Caco-2 (cell line): Measurements from ENCODE around the gene BRD4. TPM values are rescaled to one million over a fixed set of nuclear protein-coding genes. Genes with fewer than 3 reads are reported as not detected.
A peak's percentile ranks its signal among the peaks of the same experiment; 100 is the strongest.

Experiments
- BruUV-seq: library from RNA; stranded (reverse); fragments of 400-500 nt; replicated peaks from 2 replicates; lab custom pipeline; 2021; lab: Mats Ljungman, UMichigan
- CTCF ChIA-PET: fragments of 300-600 bp; sonication (Branson Sonifier 250); formaldehyde crosslinking; loops from one replicate; lab custom pipeline; 2022; ENCODE audit warnings: antibody characterized with exemption; lab: Charles Lee
- POLR2A ChIA-PET: fragments of 300-600 bp; sonication (Branson Sonifier 250); formaldehyde crosslinking; loops from one replicate; lab custom pipeline; 2022; ENCODE audit warnings: antibody characterized with exemption; lab: Charles Lee
- DNase-seq, 2 experiments: peaks; one replicate each; pipeline versions ENCODE4 v3.0.0 to v3.0.0-alpha.2; 2020 to 2022
- H3K27me3 ChIP-seq: replicated peaks from 2 replicates; pipeline ENCODE4 v1.6.0; 2011; ENCODE audit warnings: low read length; ENCODE audit not compliant: control insufficient read depth, insufficient read depth
- H3K36me3 ChIP-seq: 2 replicates; pipeline ENCODE4 v1.5.1; 2011; ENCODE audit warnings: low read length; ENCODE audit not compliant: control insufficient read depth, insufficient read depth
- H3K4me1 ChIP-seq: fragments of 250-450 bp; sonication (Bioruptor Pico); 2 replicates; pipeline ENCODE4 v1.5.1; 2020; ENCODE audit warnings: mild to moderate bottlenecking
- H3K4me3 ChIP-seq: 2 replicates; pipeline ENCODE4 v1.5.1; 2011; ENCODE audit warnings: low read depth, mild to moderate bottlenecking, control low read depth, low read length
- H3K9me3 ChIP-seq: fragments of 250-450 bp; sonication (Bioruptor Pico); 2 replicates; pipeline ENCODE4 v1.5.1; 2020; ENCODE audit warnings: mild to moderate bottlenecking, moderate library complexity
- H3K27ac Mint-ChIP-seq: one replicate; pipeline ENCODE4 v1.8.0; 2022; ENCODE audit warnings: mixed read lengths; ENCODE audit not compliant: unreplicated experiment
- H3K27me3 Mint-ChIP-seq: one replicate; pipeline ENCODE4 v1.8.0; 2022; ENCODE audit warnings: mixed read lengths; ENCODE audit not compliant: insufficient read depth, unreplicated experiment
- H3K36me3 Mint-ChIP-seq: one replicate; pipeline ENCODE4 v1.8.0; 2022; ENCODE audit warnings: mild to moderate bottlenecking, mixed read lengths; ENCODE audit not compliant: insufficient read depth, unreplicated experiment
- H3K4me1 Mint-ChIP-seq: one replicate; pipeline ENCODE4 v1.8.0; 2022; ENCODE audit warnings: low read depth, mixed read lengths; ENCODE audit not compliant: unreplicated experiment
- H3K4me3 Mint-ChIP-seq: one replicate; pipeline ENCODE4 v1.8.0; 2022; ENCODE audit warnings: mild to moderate bottlenecking, moderate library complexity, mixed read lengths; ENCODE audit not compliant: unreplicated experiment
- H3K9me3 Mint-ChIP-seq: one replicate; pipeline ENCODE4 v1.8.0; 2022; ENCODE audit warnings: mixed read lengths; ENCODE audit not compliant: unreplicated experiment
- CTCF ChIP-seq, 2 experiments: fragments of 200-600 bp in 1 of 2; IDR thresholded peaks; 1 replicate in 1 of 2; 2 replicates in 1 of 2; pipeline versions ENCODE4 v1.5.1 to v1.8.0; 2011 to 2022; ENCODE audit warnings: antibody characterized with exemption in 1 of 2, control low read depth in 1 of 2, inconsistent platforms in 1 of 2, low read depth in 1 of 2, low read length in 1 of 2, mild to moderate bottlenecking in 1 of 2, moderate library complexity in 1 of 2; ENCODE audit not compliant: insufficient read depth in 1 of 2, severe bottlenecking in 1 of 2, unreplicated experiment in 1 of 2
- intact Hi-C: fragments of 100-400 bp; cut with micrococcal nuclease; formaldehyde crosslinking; loops from one replicate; pipeline ENCODE4 v1.10.0; 2022; ENCODE audit not compliant: unreplicated experiment
- total RNA-seq: library from RNA; stranded (reverse); gene quantifications from 2 replicates; pipeline ENCODE4 v1.2.3, GENCODE V29; 2022

Gene BRD4
- total RNA-seq, 1 experiment from 2014 or later: 170 TPM

GRCh38 chr19:15300533-15301197, 31.7 kb downstream of the BRD4 start:
- Mint-ChIP-seq H3K9me3 (no peaks in the 10 kb centered on the region), H3K27me3 (no peaks in the 10 kb centered on the region), H3K27ac (peak overlapping the region; percentile 97), H3K4me3 (no peak overlapping the region), H3K36me3 (peaks cover 60% of the 10 kb centered on the region), H3K4me1 (peaks cover 53% of the 10 kb centered on the region)
- no peak for DNase-seq
- Histone ChIP-seq H3K4me1 (peaks cover 42% of the 10 kb centered on the region), H3K36me3 (no peaks in the 10 kb centered on the region), H3K27me3 (no peaks in the 10 kb centered on the region), H3K9me3 (no peaks in the 10 kb centered on the region), H3K4me3 (no peak overlapping the region)
- ChIA-PET CTCF (interaction anchor here (0.6 kb wide), 1 partner anchor 79 kb away, joined by 4 read pairs; no protein-coding TSS in a partner anchor), POLR2A (interaction anchor here (1.0 kb wide), 1 partner anchor 169 kb away, joined by 5 read pairs; no protein-coding TSS in a partner anchor)
- TF ChIP-seq CTCF (IDR thresholded peaks at IDR 0.05; ENCODE audit: insufficient read depth in 1 of 2, low read depth in 1 of 2, low read length in 1 of 2, severe bottlenecking in 1 of 2, unreplicated experiment in 1 of 2): no peak
- no TSS peak for BruUV-seq
- intact Hi-C loops: no loop called here

GRCh38 chr19:15299568-15300409, 32.5 kb downstream of the BRD4 start:
- intact Hi-C loops: no loop called here
- Histone ChIP-seq H3K9me3 (no peaks in the 10 kb centered on the region), H3K4me1 (peaks cover 51% of the 10 kb centered on the region), H3K4me3 (no peak overlapping the region), H3K27me3 (no peaks in the 10 kb centered on the region), H3K36me3 (no peaks in the 10 kb centered on the region)
- no peak for TF ChIP-seq CTCF (IDR thresholded peaks at IDR 0.05; ENCODE audit: insufficient read depth in 1 of 2, low read depth in 1 of 2, low read length in 1 of 2, severe bottlenecking in 1 of 2, unreplicated experiment in 1 of 2)
- no peaks in the 10 kb centered on the region for H3K9me3 Mint-ChIP-seq
- H3K4me1 Mint-ChIP-seq: peaks cover 53% of the 10 kb centered on the region
- ChIA-PET CTCF (interaction anchor here (0.5 kb wide), 1 partner anchor 592 kb away, joined by 5 read pairs; no protein-coding TSS in a partner anchor), POLR2A (interaction anchor here (1.0 kb wide), 1 partner anchor 170 kb away, joined by 5 read pairs; no protein-coding TSS in a partner anchor)
- BruUV-seq: no TSS peak
- no peaks in the 10 kb centered on the region for H3K27me3 Mint-ChIP-seq
- H3K27ac Mint-ChIP-seq: peak overlapping the region; percentile 97
- no peak for DNase-seq
- peaks cover 66% of the 10 kb centered on the region for H3K36me3 Mint-ChIP-seq
- H3K4me3 Mint-ChIP-seq: no peak overlapping the region
